ENCODE measurements around the gene COX17. TPM values are rescaled to one million over a fixed set of nuclear protein-coding genes. Genes with fewer than 3 reads are reported as not detected.
A peak's percentile ranks its signal among the peaks of the same experiment; 100 is the strongest.

COX17 gene
- total and polyA plus RNA-seq, 12 donors, result 38.3 to 555 (median 104) TPM

- peak within 1 kb of the TSS in 3 of 5 donors; percentile 19 to 77 (median 60) for H3K27ac ChIP-seq
- H3K4me1 ChIP-seq (replicated peaks in 1 of 2), result peaks cover 0 to 7% of the 10 kb centered on the region in 2 donors
- WGBS, 4 donors, result 7% methylated on average over 31 to 59 of the region's 59 CpGs
- intact Hi-C loops (cut with DNase I), result no loop called here
- peak within 1 kb of the TSS in 3 of 4 donors; percentile 5 to 70 (median 56) for H3K4me3 ChIP-seq
- TF ChIP-seq CTCF (IDR thresholded peaks at IDR 0.05) (no peak), POLR2A (IDR thresholded peaks at IDR 0.05) (peak; percentile 38 to 74)
- no peaks in the 10 kb centered on the region for H3K27me3 ChIP-seq
- peak; percentile 98 to 100 (median 99) for DNase-seq
- no peaks in the 10 kb centered on the region for H3K9me3 ChIP-seq (replicated peaks in 1 of 3)
- H3K36me3 ChIP-seq (replicated peaks in 1 of 2), result no peaks in the 10 kb centered on the region
These were observed 25.6 kb upstream of the COX17 start, which contains the start of gene CFAP91 for GRCh38 chr3:119702530-119703527. Gene CFAP91 (plus strand): TSS chr3:119703022. CDS start chr3:119703099, 77 bp downstream.

GRCh38 chr3:119700920-119701734, 23.9 kb upstream of the COX17 start:
- Histone ChIP-seq H3K4me3 (no peak overlapping the region), H3K36me3 (replicated peaks in 1 of 2) (no peaks in the 10 kb centered on the region), H3K4me1 (replicated peaks in 1 of 2) (peaks cover 0 to 7% of the 10 kb centered on the region in 2 donors), H3K27ac (no peak overlapping the region), H3K9me3 (replicated peaks in 1 of 3) (no peaks in the 10 kb centered on the region), H3K27me3 (no peaks in the 10 kb centered on the region)
- no peak for TF ChIP-seq CTCF (IDR thresholded peaks at IDR 0.05)
- no peak for TF ChIP-seq POLR2A (IDR thresholded peaks at IDR 0.05)
- intact Hi-C loops (cut with DNase I), result no loop called here
- DNase-seq, result no peak
- WGBS, 4 donors, result 87 to 91% (median 90%) methylated on average over 9 to 22 of the region's 22 CpGs

- no peaks in the 10 kb centered on the region for H3K9me3 ChIP-seq (replicated peaks in 1 of 3)
- TF ChIP-seq POLR2A (IDR thresholded peaks at IDR 0.05) (no peak), CTCF (IDR thresholded peaks at IDR 0.05) (no peak)
These were observed 23.2 kb upstream of the COX17 start for GRCh38 chr3:119700269-119700919.

More at GRCh38 chr3:119700269-119700919, 23.2 kb upstream of the COX17 start:
- peaks cover 0 to 7% of the 10 kb centered on the region in 2 donors for H3K4me1 ChIP-seq (replicated peaks in 1 of 2)
- no peaks in the 10 kb centered on the region for H3K36me3 ChIP-seq (replicated peaks in 1 of 2)
- WGBS, 4 donors, result 87 to 93% (median 91%) methylated on average over 4 of the region's 4 CpGs
- intact Hi-C loops (cut with DNase I), result no loop called here
- H3K4me3 ChIP-seq, result no peak overlapping the region
- peak in 2 of 7 donors; percentile 17 to 40 for DNase-seq
- H3K27ac ChIP-seq, result no peak overlapping the region
- H3K27me3 ChIP-seq, result no peaks in the 10 kb centered on the region

Measured in adrenal gland (tissue), 12 donors.